RWPE1 (cell line): ENCODE measurements around the gene PNCK.
A peak's percentile ranks its signal among the peaks of the same experiment; 100 is the strongest.
"Not testable (repeated sequence)": the region's sequence is repeated elsewhere in the genome, so short reads cannot be mapped to it uniquely, and the experiment has no call there.

Source experiments
- CTCF ChIA-PET: fragments of 350-600 bp; sonication (Branson Sonifier 250); formaldehyde crosslinking; extraction: SDS; loops from one replicate; lab custom pipeline; 2021; lab: Yijun Ruan, JAX
- POLR2A ChIA-PET: fragments of 400-600 bp; formaldehyde crosslinking; extraction: SDS; loops from one replicate; lab custom pipeline; 2020; ENCODE audit warnings: antibody characterized with exemption; ENCODE audit not compliant: low non-redundant PET; lab: Yijun Ruan, JAX
- DNase-seq: peaks from one replicate; pipeline ENCODE4 v3.0.0; 2012; ENCODE audit warnings: low spot score
- H3K27ac ChIP-seq: fragments of 450-650 bp; 2 replicates; pipeline ENCODE4 v1.5.1; 2017
- CTCF ChIP-seq: fragments of 450-650 bp; conservative IDR thresholded peaks from 2 replicates; pipeline ENCODE4 v1.5.1; 2017; ENCODE audit warnings: low read depth, mild to moderate bottlenecking

Gene PNCK

GRCh38 chrX:153709726-153710674 lies 36.4 kb upstream of the PNCK start:
- no peak for DNase-seq
- POLR2A ChIA-PET: no interaction called here
- TF ChIP-seq CTCF: no peak
- CTCF ChIA-PET: interaction anchor here (0.7 kb wide), 1 partner anchor 681 kb away, joined by 3 read pairs; no protein-coding TSS in a partner anchor
- peak overlapping the region; percentile 85 for H3K27ac ChIP-seq

DNA sequence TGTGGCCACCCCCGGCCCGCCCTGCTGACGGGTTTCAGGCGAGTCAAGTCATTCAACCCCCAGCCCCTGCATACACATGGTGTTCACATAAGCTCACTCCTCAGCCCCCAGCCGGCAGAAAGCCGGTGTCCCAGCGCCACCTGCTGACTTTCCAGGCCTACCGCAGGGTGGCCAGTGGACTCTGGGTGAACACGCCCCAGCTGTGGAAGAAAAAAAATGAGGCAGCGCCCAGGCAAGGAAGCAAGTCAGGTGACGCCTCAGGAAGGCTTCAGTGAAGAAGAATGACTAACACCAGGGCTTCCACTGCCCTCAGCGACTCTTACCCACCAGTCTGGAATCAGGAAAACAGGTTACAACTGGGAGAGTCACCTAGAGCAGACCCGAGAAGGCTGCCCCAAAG lies 34.8 kb upstream of the PNCK start:
- peak overlapping the region; percentile 85 for H3K27ac ChIP-seq
- TF ChIP-seq CTCF: peak; percentile 73
- peak; percentile 68 for DNase-seq
- ChIA-PET CTCF (interaction anchor here (1.1 kb wide), 1 partner anchor 154 kb away, joined by 7 read pairs; no protein-coding TSS in a partner anchor), POLR2A (no interaction called here)

GRCh38 chrX:153707406-153707805 lies 33.8 kb upstream of the PNCK start:
- H3K27ac ChIP-seq: no peak overlapping the region
- ChIA-PET CTCF (no interaction called here), POLR2A (no interaction called here)
- no peak for DNase-seq
- no peak for TF ChIP-seq CTCF

DNA sequence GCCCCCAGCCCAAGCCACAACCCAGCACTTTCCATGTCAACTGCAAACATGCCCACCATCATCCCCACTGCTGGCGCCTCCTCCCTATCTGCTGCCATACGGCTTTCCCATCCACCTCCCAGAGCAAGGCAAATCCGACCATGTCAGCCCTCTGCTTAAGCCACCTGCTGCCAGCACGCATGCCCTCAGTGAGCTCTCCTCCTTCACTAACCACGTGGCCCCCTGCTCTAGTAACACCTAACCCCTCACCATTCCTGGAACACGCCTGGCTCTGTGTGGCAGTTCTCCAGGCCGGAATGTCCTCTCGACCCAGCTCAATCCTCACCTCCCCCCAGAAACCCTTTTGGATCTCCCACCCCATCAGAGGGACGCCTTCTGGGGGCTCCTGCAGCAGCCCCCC lies 33.2 kb upstream of the PNCK start:
- POLR2A ChIA-PET: no interaction called here
- TF ChIP-seq CTCF: no peak
- CTCF ChIA-PET: no interaction called here

GRCh38 chrX:153705403-153706060 lies 31.9 kb upstream of the PNCK start:
- DNase-seq, POLR2A ChIA-PET: not testable (repeated sequence)
- CTCF ChIA-PET: interaction anchor here (0.7 kb wide), 1 partner anchor 37 kb away, joined by 5 read pairs; no protein-coding TSS in a partner anchor
- peak overlapping the region; percentile 79 for H3K27ac ChIP-seq

More for the DNA sequence above, 33.2 kb upstream of the PNCK start:
- no peak for DNase-seq
- no peak overlapping the region for H3K27ac ChIP-seq

DNA sequence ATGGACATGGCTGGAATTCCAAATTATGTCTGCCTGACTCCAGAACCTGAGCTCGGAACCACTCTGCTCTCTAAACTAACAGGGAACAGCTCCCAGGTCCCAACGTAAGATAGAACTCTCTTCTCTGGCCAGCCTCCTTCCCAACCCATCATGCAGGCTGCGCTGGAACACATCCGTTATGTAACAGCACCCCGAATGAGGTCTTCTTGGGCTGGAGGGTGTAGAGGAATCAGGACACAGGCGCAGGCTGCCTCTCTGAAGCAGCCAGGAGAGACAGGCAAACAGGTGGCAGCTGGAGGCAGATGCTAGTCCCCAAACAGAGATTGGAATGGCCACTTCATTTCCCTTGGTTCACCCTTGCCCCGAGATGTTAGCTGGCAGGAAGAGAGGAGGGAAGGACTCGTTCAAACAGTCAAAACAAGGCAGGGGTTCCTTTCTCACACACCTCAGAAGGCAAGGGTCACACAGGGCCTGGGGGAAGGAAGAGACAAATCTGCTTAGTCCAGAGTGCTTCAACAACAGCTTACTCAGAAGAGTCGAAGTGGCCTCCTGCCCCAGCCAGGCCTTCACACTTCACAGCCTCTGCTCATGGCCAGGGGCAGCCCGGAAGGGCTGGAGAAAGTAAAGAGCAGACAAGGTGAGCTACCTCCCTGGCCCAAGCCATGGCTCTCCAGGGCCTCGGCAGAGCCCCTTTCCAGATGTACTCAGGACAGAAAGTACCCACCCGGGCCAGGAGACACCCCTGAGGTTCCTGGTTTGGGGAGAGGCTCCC lies 31.2 kb upstream of the PNCK start:
- CTCF ChIA-PET: interaction anchor here (0.7 kb wide), 1 partner anchor 36 kb away, joined by 5 read pairs; no protein-coding TSS in a partner anchor
- H3K27ac ChIP-seq: peak overlapping the region; percentile 79
- POLR2A ChIA-PET, DNase-seq: not testable (repeated sequence)

DNA sequence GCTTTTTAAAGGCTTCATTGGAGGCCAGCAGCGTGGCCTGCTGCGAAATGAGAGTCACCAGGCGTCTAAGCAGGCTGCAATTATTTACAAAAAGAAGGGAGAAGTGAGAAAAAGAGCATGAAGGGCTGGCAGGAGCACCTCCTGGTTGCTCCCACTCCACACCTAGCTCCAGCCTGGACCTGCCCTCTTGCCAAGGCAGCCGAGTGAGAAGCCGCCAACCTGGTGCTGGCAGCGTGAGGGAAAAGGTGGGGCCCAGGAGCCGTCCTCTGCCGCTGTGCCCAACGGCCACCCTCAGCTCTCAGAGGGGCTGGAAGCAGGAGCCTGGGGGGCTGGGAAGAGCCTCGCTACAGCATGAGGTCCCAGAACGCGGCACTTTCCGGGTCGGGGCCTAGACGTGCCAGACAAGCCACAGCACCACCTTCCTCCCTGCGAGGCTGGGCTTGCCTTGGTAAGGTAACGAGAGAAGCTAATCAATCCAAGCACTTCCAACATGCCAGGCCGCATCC lies 30.5 kb upstream of the PNCK start:
- CTCF ChIA-PET: no interaction called here

More for the DNA sequence above, 30.5 kb upstream of the PNCK start:
- POLR2A ChIA-PET: no interaction called here
- DNase-seq: no peak
- no peak for TF ChIP-seq CTCF
- H3K27ac ChIP-seq: peak overlapping the region; percentile 79
